HCT116 (cell line): Measurements from ENCODE around the gene BDKRB1. TPM values are rescaled to one million over a fixed set of nuclear protein-coding genes. Genes with fewer than 3 reads are reported as not detected.

Experiments used
- ATAC-seq: fragments of 200-7000 bp; cut with Tn5 transposase; 2 replicates; pipeline ENCODE4 v1.9.1; 2020; ENCODE audit warnings: mild to moderate bottlenecking, moderate library complexity
- BruUV-seq: library from RNA; stranded (reverse); fragments of 400-500 nt; replicated peaks from 2 replicates; lab custom pipeline; 2021; lab: Mats Ljungman, UMichigan
- CTCF ChIA-PET: fragments of 300-600 bp; sonication (Branson Sonifier 250); formaldehyde crosslinking; loops from one replicate; lab custom pipeline; 2021; ENCODE audit warnings: antibody characterized with exemption; lab: Charles Lee
- POLR2A ChIA-PET: fragments of 300-600, 350-600 bp; sonication (Branson Sonifier 250); formaldehyde crosslinking; loops from one replicate; lab custom pipeline; 2021; ENCODE audit warnings: antibody characterized with exemption; lab: Charles Lee
- RAD21 ChIA-PET, 2 experiments: fragments of 300-600 bp; sonication (Branson Sonifier 250); formaldehyde crosslinking; loops; one replicate each; lab custom pipeline; 2023; ENCODE audit warnings: low total read pairs in 2 of 2; ENCODE audit not compliant: uncharacterized antibody in 2 of 2, unreplicated experiment in 2 of 2, low non-redundant PET in 1 of 2; lab: Charles Lee
- DNase-seq: peaks from one replicate; pipeline ENCODE4 v3.0.0-alpha.2; 2010; ENCODE audit warnings: low read depth, low spot score
- H2AFZ ChIP-seq: fragments of 200-600 bp; shearing (Covaris generic), sonication (generic); 2 replicates; pipeline ENCODE4 v1.6.1; 2017; ENCODE audit warnings: low read depth, mixed run types, mixed read lengths, antibody characterized with exemption, low read length; ENCODE audit not compliant: poor library complexity, severe bottlenecking
- H3K27ac ChIP-seq: 2 replicates; pipeline ENCODE4 v1.5.1; 2012; ENCODE audit warnings: low read depth, low read length
- H3K27me3 ChIP-seq: fragments of 200-600 bp; sonication (generic); 2 replicates; pipeline ENCODE4 v1.6.1; 2016; ENCODE audit warnings: mixed run types, low read length, mixed read lengths; ENCODE audit not compliant: insufficient read depth
- H3K36me3 ChIP-seq, 2 experiments: fragments of 200-500 bp in 1 of 2; fragments of 200-600 bp in 1 of 2; sonication (Bioruptor generic) in 1 of 2; sonication (generic) in 1 of 2; 2 replicates each; pipeline versions ENCODE4 v1.5.1 to v1.6.1; 2014 to 2016; ENCODE audit warnings: low read length in 2 of 2, inconsistent platforms in 1 of 2, mixed read lengths in 1 of 2, mixed run types in 1 of 2; ENCODE audit not compliant: insufficient read depth in 2 of 2, control insufficient read depth in 1 of 2
- H3K4me1 ChIP-seq, 2 experiments: fragments of 200-600 bp in 1 of 2; sonication (generic) in 1 of 2; 2 replicates each; pipeline versions ENCODE4 v1.5.1 to v1.6.1; 2012 to 2017; ENCODE audit warnings: low read length in 2 of 2, inconsistent platforms in 1 of 2, mild to moderate bottlenecking in 1 of 2, mixed read lengths in 1 of 2, mixed run types in 1 of 2, moderate library complexity in 1 of 2; ENCODE audit not compliant: insufficient read depth in 2 of 2, control insufficient read depth in 1 of 2
- H3K4me2 ChIP-seq: fragments of 200-600 bp; sonication (generic); 2 replicates; pipeline ENCODE4 v1.6.1; 2017; ENCODE audit warnings: mixed run types, low read length, mixed read lengths
- H3K4me3 ChIP-seq, 2 experiments: fragments of 200-600 bp in 1 of 2; sonication (generic) in 1 of 2; replicated peaks in 1 of 2; 2 replicates each; pipeline ENCODE4 v1.5.1; 2011 to 2016; ENCODE audit warnings: low read length in 2 of 2, control low read depth in 1 of 2, low read depth in 1 of 2, mild to moderate bottlenecking in 1 of 2, mixed read lengths in 1 of 2, mixed run types in 1 of 2
- H3K79me2 ChIP-seq: fragments of 200-600 bp; sonication (generic); 2 replicates; pipeline ENCODE4 v1.6.1; 2017; ENCODE audit warnings: mild to moderate bottlenecking, mixed run types, low read length, moderate library complexity, mixed read lengths; ENCODE audit not compliant: insufficient read depth
- H3K9ac ChIP-seq: fragments of 200-600 bp; sonication (generic); 2 replicates; pipeline ENCODE4 v1.6.1; 2016; ENCODE audit warnings: low read length, mixed read lengths
- H3K9me2 ChIP-seq: fragments of 200-600 bp; sonication (generic), shearing (Covaris generic); 2 replicates; pipeline ENCODE4 v1.6.1; 2017; ENCODE audit warnings: mixed run types, mild to moderate bottlenecking, moderate library complexity; ENCODE audit not compliant: insufficient read depth
- H3K9me3 ChIP-seq, 2 experiments: fragments of 200-500 bp in 1 of 2; fragments of 200-600 bp in 1 of 2; sonication (Bioruptor generic) in 1 of 2; sonication (generic) in 1 of 2; 2 replicates each; pipeline ENCODE4 v1.6.1; 2014 to 2017; ENCODE audit warnings: low read length in 2 of 2, mixed read lengths in 2 of 2, inconsistent platforms in 1 of 2, low read depth in 1 of 2, mild to moderate bottlenecking in 1 of 2, mixed run types in 1 of 2, moderate library complexity in 1 of 2; ENCODE audit not compliant: control insufficient read depth in 1 of 2, insufficient read depth in 1 of 2
- H4K20me1 ChIP-seq: fragments of 200-600 bp; sonication (generic), shearing (Covaris generic); 2 replicates; pipeline ENCODE4 v1.6.1; 2017; ENCODE audit warnings: mixed run types, mild to moderate bottlenecking, moderate library complexity; ENCODE audit not compliant: insufficient read depth
- CBX3 ChIP-seq: IDR thresholded peaks from 2 replicates; pipeline ENCODE4 v1.6.1; 2012; ENCODE audit warnings: low read depth
- ELF1 ChIP-seq: IDR thresholded peaks from 2 replicates; pipeline ENCODE4 v1.6.1; 2012; ENCODE audit warnings: low read depth, borderline replicate concordance
- FOSL1 ChIP-seq: IDR thresholded peaks from 2 replicates; pipeline ENCODE4 v1.6.1; 2012; ENCODE audit warnings: low read depth
- JUND ChIP-seq: IDR thresholded peaks from 2 replicates; pipeline ENCODE4 v1.6.1; 2012
- POLR2A ChIP-seq: IDR thresholded peaks from 2 replicates; pipeline ENCODE4 v1.7.0; 2011; ENCODE audit warnings: borderline replicate concordance; ENCODE audit not compliant: insufficient read depth, insufficient read length; ENCODE audit errors: extremely low read depth
- POLR2AphosphoS5 ChIP-seq: IDR thresholded peaks from 2 replicates; pipeline ENCODE4 v1.6.1; 2011; ENCODE audit warnings: mild to moderate bottlenecking, low read depth, low read length, moderate library complexity
- SIN3A ChIP-seq: IDR thresholded peaks from 2 replicates; pipeline ENCODE4 v1.6.1; 2012; ENCODE audit warnings: low read depth
- SP1 ChIP-seq: IDR thresholded peaks from 2 replicates; pipeline ENCODE4 v1.6.1; 2012; ENCODE audit warnings: low read depth
- SRF ChIP-seq: IDR thresholded peaks from 2 replicates; pipeline ENCODE4 v1.6.1; 2012; ENCODE audit warnings: low read depth
- TCF7L2 ChIP-seq: IDR thresholded peaks from 2 replicates; pipeline ENCODE4 v1.7.0; 2011; ENCODE audit warnings: borderline replicate concordance, inconsistent platforms; ENCODE audit not compliant: insufficient read depth, insufficient read length; ENCODE audit errors: extremely low read depth
- YY1 ChIP-seq: IDR thresholded peaks from 2 replicates; pipeline ENCODE4 v1.6.1; 2011; ENCODE audit warnings: low read length, low read depth, moderate library complexity, mild to moderate bottlenecking; ENCODE audit not compliant: insufficient replicate concordance; ENCODE audit errors: extremely low read depth
- ZFX ChIP-seq: fragments of 450-650 bp; IDR thresholded peaks from 2 replicates; pipeline ENCODE4 v1.6.1; 2017
- ZNF274 ChIP-seq: fragments of 200-500 bp; sonication (Bioruptor generic); IDR thresholded peaks from 2 replicates; pipeline ENCODE4 v1.6.1; 2014; ENCODE audit warnings: mild to moderate bottlenecking, low read depth, low read length, inconsistent platforms
- intact Hi-C: fragments of 100-400 bp; cut with micrococcal nuclease; formaldehyde crosslinking; loops from 2 replicates; pipeline ENCODE4 v1.10.0; 2022
- total RNA-seq: library from RNA; stranded (reverse); gene quantifications from one replicate; pipeline ENCODE4 v1.2.1, GENCODE V29; 2021; ENCODE audit not compliant: unreplicated experiment
- TF ChIP-seq, protein P1 (sequence below): IDR thresholded peaks from 2 replicates; pipeline ENCODE4 v1.6.1; 2011; ENCODE audit warnings: mild to moderate bottlenecking, low read length, moderate library complexity; ENCODE audit not compliant: insufficient replicate concordance; ENCODE audit errors: extremely low read depth
- TF ChIP-seq, protein P2 (sequence below): IDR thresholded peaks from 2 replicates; pipeline ENCODE4 v1.6.1; 2012
- TF ChIP-seq, protein P3 (sequence below): IDR thresholded peaks from 2 replicates; pipeline ENCODE4 v1.6.1; 2012

BDKRB1 gene
- total RNA-seq, 1 experiment from 2014 or later, result not detected

DNA sequence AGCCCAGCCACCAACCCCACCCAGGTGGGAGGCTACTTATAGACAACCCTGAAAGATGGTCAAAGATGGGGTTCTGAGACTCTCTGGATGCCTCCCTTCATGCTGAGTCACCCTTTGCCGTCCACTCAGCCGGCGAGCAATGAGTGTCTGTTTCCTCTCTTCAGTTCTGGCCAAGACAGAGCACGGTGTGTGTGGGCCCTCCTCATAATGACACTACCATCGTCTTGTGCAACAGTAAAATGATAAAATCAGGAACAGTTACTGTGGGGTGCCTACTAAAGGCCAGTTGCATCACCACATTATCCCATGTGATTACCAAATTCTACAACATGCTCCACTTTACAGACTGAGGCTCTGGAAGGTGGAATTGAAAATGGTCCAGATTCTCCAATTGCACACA, 7.0 kb upstream of the BDKRB1 start:
- peaks cover 0 to 8% of the 10 kb centered on the region in 2 experiments; a peak in 1 of 4 replicates for H3K4me1 ChIP-seq
- ATAC-seq (no peak), DNase-seq (no peak)
- BruUV-seq, result no TSS peak
- ChIA-PET RAD21 (no interaction called here), CTCF (no interaction called here), POLR2A (no interaction called here)
- no peaks in the 10 kb centered on the region for H3K27me3 ChIP-seq
- no peak overlapping the region for H2AFZ ChIP-seq
- H3K79me2 ChIP-seq, result no peaks in the 10 kb centered on the region
- no peak overlapping the region for H3K9ac ChIP-seq
- no peaks in the 10 kb centered on the region for H4K20me1 ChIP-seq
- TF ChIP-seq ELF1 (no peak), SP1 (no peak), ZNF274 (no peak), SRF (no peak), SIN3A (no peak), POLR2A (no peak), ZFX (no peak), FOSL1 (no peak), CBX3 (no peak), YY1 (no peak), TCF7L2 (no peak), POLR2AphosphoS5 (no peak), JUND (no peak)
- TF ChIP-seq, protein P1, sequence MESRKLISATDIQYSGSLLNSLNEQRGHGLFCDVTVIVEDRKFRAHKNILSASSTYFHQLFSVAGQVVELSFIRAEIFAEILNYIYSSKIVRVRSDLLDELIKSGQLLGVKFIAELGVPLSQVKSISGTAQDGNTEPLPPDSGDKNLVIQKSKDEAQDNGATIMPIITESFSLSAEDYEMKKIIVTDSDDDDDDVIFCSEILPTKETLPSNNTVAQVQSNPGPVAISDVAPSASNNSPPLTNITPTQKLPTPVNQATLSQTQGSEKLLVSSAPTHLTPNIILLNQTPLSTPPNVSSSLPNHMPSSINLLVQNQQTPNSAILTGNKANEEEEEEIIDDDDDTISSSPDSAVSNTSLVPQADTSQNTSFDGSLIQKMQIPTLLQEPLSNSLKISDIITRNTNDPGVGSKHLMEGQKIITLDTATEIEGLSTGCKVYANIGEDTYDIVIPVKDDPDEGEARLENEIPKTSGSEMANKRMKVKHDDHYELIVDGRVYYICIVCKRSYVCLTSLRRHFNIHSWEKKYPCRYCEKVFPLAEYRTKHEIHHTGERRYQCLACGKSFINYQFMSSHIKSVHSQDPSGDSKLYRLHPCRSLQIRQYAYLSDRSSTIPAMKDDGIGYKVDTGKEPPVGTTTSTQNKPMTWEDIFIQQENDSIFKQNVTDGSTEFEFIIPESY, result no peak
- TF ChIP-seq, protein P2, sequence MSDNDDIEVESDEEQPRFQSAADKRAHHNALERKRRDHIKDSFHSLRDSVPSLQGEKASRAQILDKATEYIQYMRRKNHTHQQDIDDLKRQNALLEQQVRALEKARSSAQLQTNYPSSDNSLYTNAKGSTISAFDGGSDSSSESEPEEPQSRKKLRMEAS, result no peak
- TF ChIP-seq, protein P3, sequence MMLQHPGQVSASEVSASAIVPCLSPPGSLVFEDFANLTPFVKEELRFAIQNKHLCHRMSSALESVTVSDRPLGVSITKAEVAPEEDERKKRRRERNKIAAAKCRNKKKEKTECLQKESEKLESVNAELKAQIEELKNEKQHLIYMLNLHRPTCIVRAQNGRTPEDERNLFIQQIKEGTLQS, result no peak
- no peak overlapping the region for H3K4me2 ChIP-seq
- H3K9me3 ChIP-seq, result no peaks in the 10 kb centered on the region
- H3K4me3 ChIP-seq, result no peak overlapping the region
- no peaks in the 10 kb centered on the region for H3K36me3 ChIP-seq
- no peaks in the 10 kb centered on the region for H3K9me2 ChIP-seq
- no peak overlapping the region for H3K27ac ChIP-seq
- intact Hi-C loops, result no loop called here
